K562 (cell line): Measurements from ENCODE around the gene KLK14. TPM values are rescaled to one million over a fixed set of nuclear protein-coding genes. Genes with fewer than 3 reads are reported as not detected.

Source experiments
- BCL6 ChIP-seq: fragments of 250-450 bp; sonication (Bioruptor Pico); IDR thresholded peaks from 2 replicates; pipeline ENCODE4 v1.4.0; 2020
- BCLAF1 ChIP-seq, 2 experiments: fragments of 450-650 bp in 1 of 2; IDR thresholded peaks; 2 replicates each; pipeline ENCODE4 v1.6.1; 2011 to 2017; ENCODE audit warnings: low read depth in 2 of 2, antibody characterized with exemption in 1 of 2, borderline replicate concordance in 1 of 2, low read length in 1 of 2, mild to moderate bottlenecking in 1 of 2, mixed read lengths in 1 of 2; ENCODE audit not compliant: control insufficient read depth in 1 of 2
- DNMT1 ChIP-seq: fragments of 450-650 bp; IDR thresholded peaks from 2 replicates; pipeline ENCODE4 v1.6.1; 2016; ENCODE audit warnings: antibody characterized with exemption, mild to moderate bottlenecking
- FOXO4 ChIP-seq: fragments of 450-650 bp; formaldehyde crosslinking; IDR thresholded peaks from 2 replicates; pipeline ENCODE4 v1.4.0; 2020; ENCODE audit warnings: mild to moderate bottlenecking, moderate library complexity
- HNRNPUL1 ChIP-seq: fragments of 200-400 bp; formaldehyde crosslinking; IDR thresholded peaks from 2 replicates; pipeline ENCODE4 v1.6.1; 2017; ENCODE audit warnings: low read length
- L3MBTL2 ChIP-seq: fragments of 450-650 bp; IDR thresholded peaks from 2 replicates; pipeline ENCODE4 v1.6.1; 2016; ENCODE audit warnings: mild to moderate bottlenecking, moderate library complexity
- MCM2 ChIP-seq: fragments of 450-650 bp; IDR thresholded peaks from 2 replicates; pipeline ENCODE4 v1.6.1; 2017; ENCODE audit warnings: low read depth, mild to moderate bottlenecking
- NFE2L1 ChIP-seq: fragments of 450-650 bp; IDR thresholded peaks from 2 replicates; pipeline ENCODE4 v1.6.1; 2016; ENCODE audit warnings: missing genetic modification characterization, low read depth, mild to moderate bottlenecking, missing compliant biosample characterization, moderate library complexity, borderline replicate concordance
- PBX2 ChIP-seq, 2 experiments: IDR thresholded peaks in 1 of 2; conservative IDR thresholded peaks in 1 of 2; 2 replicates each; pipeline ENCODE4 v1.6.1; 2016; ENCODE audit warnings: low read depth in 2 of 2, mild to moderate bottlenecking in 1 of 2, missing compliant biosample characterization in 1 of 2, missing genetic modification characterization in 1 of 2, moderate library complexity in 1 of 2
- SAFB ChIP-seq: fragments of 200-400 bp; formaldehyde crosslinking; IDR thresholded peaks from 2 replicates; pipeline ENCODE4 v1.6.1; 2017; ENCODE audit warnings: low read depth, low read length, borderline replicate concordance
- SMAD4 ChIP-seq: fragments of 250-450 bp; sonication (Bioruptor Pico); conservative IDR thresholded peaks from 2 replicates; pipeline ENCODE4 v1.8.0; 2021; ENCODE audit warnings: inconsistent platforms, mild to moderate bottlenecking, moderate library complexity
- SRSF1 ChIP-seq: fragments of 200-400 bp; formaldehyde crosslinking; IDR thresholded peaks from 2 replicates; pipeline ENCODE4 v1.6.1; 2017; ENCODE audit warnings: mild to moderate bottlenecking, low read depth, low read length, moderate library complexity
- TBP ChIP-seq: optimal IDR thresholded peaks from 2 replicates; pipeline ENCODE3; 2011; ENCODE audit warnings: low read depth, low read length, improper control_type of control experiment
- ZBTB2 ChIP-seq: fragments of 450-650 bp; IDR thresholded peaks from 2 replicates; pipeline ENCODE4 v1.6.1; 2016; ENCODE audit warnings: antibody characterized with exemption
- ZBTB33 ChIP-seq: sonication (generic); formaldehyde crosslinking; IDR thresholded peaks from 2 replicates; pipeline ENCODE4 v1.8.1; 2023; ENCODE audit warnings: mild to moderate bottlenecking, missing genetic modification reagents
- ZC3H8 ChIP-seq: fragments of 450-650 bp; IDR thresholded peaks from 2 replicates; pipeline ENCODE4 v1.6.1; 2017
- ZNF668 ChIP-seq: fragments of 250-450 bp; sonication (Bioruptor Pico); IDR thresholded peaks from 2 replicates; pipeline ENCODE4 v1.8.0; 2022; ENCODE audit warnings: mild to moderate bottlenecking, inconsistent platforms
- ZNF695 ChIP-seq: fragments of 450-650 bp; formaldehyde crosslinking; IDR thresholded peaks from 2 replicates; pipeline ENCODE4 v1.4.0; 2020; ENCODE audit warnings: mild to moderate bottlenecking, moderate library complexity
- polyA plus RNA-seq, 8 experiments: library from polyadenylated mRNA; depleted of rRNA in 4 of 8; stranded (reverse) in 5 of 8; unstranded in 3 of 8; fragments of >200 nt; fragmentation: Nextera tagmentation in 2 of 8; fragmentation: Illumina TruSeq in 1 of 8; extraction: Ambion mirVana in 2 of 8; extraction: Trizol in 1 of 8; gene quantifications; 2 replicates each; pipeline versions ENCODE4 v1.2.1 to v1.2.3, GENCODE V29; 2011 to 2014; ENCODE audit warnings: inconsistent platforms in 1 of 8, missing spikeins in 1 of 8
- total RNA-seq, 7 experiments: library from RNA; depleted of rRNA in 6 of 7; stranded (reverse); fragments of >200 nt in 6 of 7; fragmentation: Illumina TruSeq in 2 of 7; extraction: Trizol in 2 of 7; gene quantifications; 2 replicates each; pipeline versions ENCODE4 v1.2.1 to v1.2.3, GENCODE V29; 2011 to 2021; ENCODE audit warnings: low replicate concordance in 1 of 7

The KLK14 gene
- total and polyA plus RNA-seq, 9 of the 15 experiments (the other 6 are each of a cell fraction or from before 2014, with no cell fraction given), result not detected

GRCh38 chr19:51108805-51109146 is 26.1 kb upstream of the KLK14 start (continued):
- TF ChIP-seq SRSF1 (no peak), TBP (no peak), FOXO4 (CRISPR knock-in tag) (0 out of 2 replicates have a peak, but pooled peaks have one; percentile 42), ZNF695 (CRISPR knock-in tag) (no peak), BCL6 (CRISPR knock-in tag) (no peak), NFE2L1 (tag) (no peak), ZNF668 (CRISPR knock-in tag) (0 out of 2 replicates have a peak, but pooled peaks have one; percentile 11), L3MBTL2 (peak; percentile 82), PBX2 (CRISPR knock-in tag; IDR thresholded peaks at IDR 0.05; ENCODE audit: low read depth) (no peak), PBX2 (tag; conservative IDR thresholded peaks at IDR 0.05; ENCODE audit: low read depth) (0 out of 2 replicates have a peak, but pooled peaks have one; percentile 0), MCM2 (no peak), HNRNPUL1 (no peak), ZBTB33 (no peak), ZC3H8 (no peak), DNMT1 (no peak), SMAD4 (CRISPR knock-in tag) (peak; percentile 18; the same call in 1 of the 2 replicates), SAFB (peak; percentile 67; the same call in 1 of the 2 replicates), ZBTB2 (peak; percentile 89; the same call in 1 of the 2 replicates), BCLAF1 (IDR thresholded peaks at IDR 0.05; ENCODE audit: borderline replicate concordance in 1 of 2, control insufficient read depth in 1 of 2, low read depth in 2 of 2, low read length in 1 of 2) (no peak)
